ENCODE data around the gene VPS13C.
"Not testable (repeated sequence)": the region's sequence is repeated elsewhere in the genome, so short reads cannot be mapped to it uniquely, and the experiment has no call there.

The VPS13C gene

GRCh38 chr15:62027263-62027565 lies 33.0 kb downstream of the VPS13C start:
- DNase-seq, result no peak

- DNase-seq, result no peak
Measured at GRCh38 chr15:62026487-62027262, 33.6 kb downstream of the VPS13C start.

- no peak for DNase-seq
Measured at GRCh38 chr15:62021991-62022600, 38.2 kb downstream of the VPS13C start.

- DNase-seq, result no peak
Measured at GRCh38 chr15:62020576-62021160, 39.6 kb downstream of the VPS13C start.

- not testable (repeated sequence) for DNase-seq
Measured at GRCh38 chr15:62005354-62005753, 54.9 kb downstream of the VPS13C start.

- no peak for DNase-seq
Measured at GRCh38 chr15:61997786-61998185, 62.5 kb downstream of the VPS13C start.

GRCh38 chr15:61996056-61996635 lies 64.1 kb downstream of the VPS13C start:
- DNase-seq, result no peak

GRCh38 chr15:61994216-61994615 lies 66.0 kb downstream of the VPS13C start:
- DNase-seq, result no peak

GRCh38 chr15:61992518-61992917 lies 67.7 kb downstream of the VPS13C start:
- DNase-seq, result no peak

- DNase-seq, result no peak
Measured at GRCh38 chr15:61989667-61990066, 70.6 kb downstream of the VPS13C start.

- no peak for DNase-seq
Measured at GRCh38 chr15:61987824-61988223, 72.4 kb downstream of the VPS13C start.

- DNase-seq, result no peak
Measured at GRCh38 chr15:61983081-61983480, 77.2 kb downstream of the VPS13C start.

GRCh38 chr15:61978225-61978624 lies 82.0 kb downstream of the VPS13C start:
- DNase-seq, result no peak

GRCh38 chr15:61974759-61975158 lies 85.5 kb downstream of the VPS13C start:
- DNase-seq, result no peak

- no peak for DNase-seq
Measured at GRCh38 chr15:61974118-61974517, 86.1 kb downstream of the VPS13C start.

- DNase-seq, result no peak
Measured at GRCh38 chr15:61951949-61952348, 108.3 kb downstream of the VPS13C start.

GRCh38 chr15:61946778-61947177 lies 113.5 kb downstream of the VPS13C start:
- no peak for DNase-seq

GRCh38 chr15:61943992-61944391 lies 116.3 kb downstream of the VPS13C start:
- no peak for DNase-seq

GRCh38 chr15:61938249-61938648 lies 122.0 kb downstream of the VPS13C start:
- DNase-seq, result no peak

- DNase-seq, result no peak
Measured at GRCh38 chr15:61936528-61937195, 123.6 kb downstream of the VPS13C start.

GRCh38 chr15:61935493-61935892 lies 124.8 kb downstream of the VPS13C start:
- no peak for DNase-seq

- DNase-seq, result no peak
Measured at GRCh38 chr15:61929452-61929851, 130.8 kb downstream of the VPS13C start.

GRCh38 chr15:61923173-61923572 lies 137.1 kb downstream of the VPS13C start:
- DNase-seq, result no peak

GRCh38 chr15:61921093-61921492 lies 139.2 kb downstream of the VPS13C start:
- no peak for DNase-seq

Measured in stimulated activated naive CD4-positive, alpha-beta T cell treated with Interleukin-2 at 50 U/mL for 16 hours (primary cell).